Activated gamma-delta T cell (primary cell): ENCODE measurements around the gene UNC13B.

Source experiments
- DNase-seq: peaks from one replicate; lab custom pipeline; 2025; lab: John Stamatoyannopoulos, UW

Gene UNC13B

GRCh38 chr9:35335164-35335563 is 173.4 kb downstream of the UNC13B start:
- no peak for DNase-seq

- DNase-seq: no peak
Measured at GRCh38 chr9:35338086-35338485, 176.3 kb downstream of the UNC13B start.

DNA sequence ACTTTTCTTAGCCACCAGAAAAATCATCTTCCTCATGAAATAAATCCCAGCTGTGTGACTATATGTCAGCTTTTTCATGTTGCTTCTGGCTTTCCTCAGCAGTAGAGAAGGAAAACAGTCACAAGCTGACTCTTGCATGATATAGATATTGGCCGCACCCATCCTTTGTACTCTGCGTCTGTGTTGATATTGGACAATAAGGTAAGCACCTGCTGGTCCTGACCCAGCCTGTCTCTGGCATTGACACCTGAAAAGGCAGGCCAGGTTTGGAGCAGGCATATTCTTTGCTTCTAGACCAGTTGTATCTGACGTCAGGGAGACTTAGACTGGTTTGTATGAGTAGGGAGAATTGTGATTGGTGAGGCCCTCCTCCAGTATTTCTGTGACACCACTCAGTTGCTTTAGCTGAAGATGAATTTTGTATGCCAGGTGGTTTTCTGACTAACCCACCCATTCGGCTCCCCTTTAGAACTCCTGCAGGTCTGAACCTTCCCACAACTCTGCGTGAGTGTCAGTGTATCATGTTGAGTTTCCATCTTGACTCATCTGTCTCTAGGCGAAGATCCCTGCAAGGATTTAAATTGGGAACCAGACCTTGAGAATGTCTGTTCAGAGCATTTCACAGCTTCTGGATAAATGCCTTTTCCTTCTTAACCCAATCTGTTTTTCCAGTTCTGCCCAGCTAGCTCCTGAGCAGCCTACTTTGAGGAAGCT is 176.9 kb downstream of the UNC13B start:
- no peak for DNase-seq

DNA sequence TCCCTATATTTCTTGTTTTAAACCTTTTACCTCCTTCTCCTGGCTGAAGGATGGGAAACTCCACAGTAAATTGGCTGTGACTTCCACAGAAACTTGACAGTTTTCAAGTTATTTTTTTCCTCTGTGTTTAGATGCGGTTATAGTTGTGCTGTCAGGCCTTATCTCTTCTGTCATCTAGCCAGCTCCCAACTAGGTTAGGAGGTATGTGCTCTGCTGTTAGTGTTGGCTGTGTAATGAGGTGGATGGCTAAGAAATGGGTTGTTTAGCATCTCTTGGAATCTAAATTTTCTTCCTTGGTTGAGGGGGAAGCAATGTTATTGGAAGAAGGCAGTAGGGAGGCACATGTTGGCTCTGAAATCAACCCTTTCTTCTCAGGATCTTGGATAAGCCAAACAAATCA is 178.2 kb downstream of the UNC13B start:
- no peak for DNase-seq

DNA sequence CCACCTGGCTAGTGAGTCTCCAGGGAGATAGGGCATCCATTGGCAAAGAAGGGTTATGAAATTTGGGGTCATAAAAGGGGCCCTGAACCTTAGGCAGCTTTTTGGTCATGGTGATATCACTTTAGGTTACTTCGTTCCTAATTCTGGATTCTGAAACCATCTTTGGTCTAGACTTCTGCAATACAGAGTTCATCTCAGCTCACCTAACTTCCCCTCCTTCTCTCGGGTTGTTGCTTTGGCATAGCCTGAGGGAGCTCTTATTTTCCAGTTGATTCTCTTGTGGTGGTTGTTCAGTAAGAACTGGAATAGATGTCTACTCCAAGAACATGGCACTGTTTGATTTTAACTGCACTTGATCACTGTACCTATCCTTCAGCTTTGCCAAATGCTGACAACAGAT is 179.2 kb downstream of the UNC13B start:
- no peak for DNase-seq

GRCh38 chr9:35341585-35341984 is 179.8 kb downstream of the UNC13B start:
- DNase-seq: no peak

- DNase-seq: no peak
Measured at GRCh38 chr9:35342221-35342958, 180.6 kb downstream of the UNC13B start.

DNA sequence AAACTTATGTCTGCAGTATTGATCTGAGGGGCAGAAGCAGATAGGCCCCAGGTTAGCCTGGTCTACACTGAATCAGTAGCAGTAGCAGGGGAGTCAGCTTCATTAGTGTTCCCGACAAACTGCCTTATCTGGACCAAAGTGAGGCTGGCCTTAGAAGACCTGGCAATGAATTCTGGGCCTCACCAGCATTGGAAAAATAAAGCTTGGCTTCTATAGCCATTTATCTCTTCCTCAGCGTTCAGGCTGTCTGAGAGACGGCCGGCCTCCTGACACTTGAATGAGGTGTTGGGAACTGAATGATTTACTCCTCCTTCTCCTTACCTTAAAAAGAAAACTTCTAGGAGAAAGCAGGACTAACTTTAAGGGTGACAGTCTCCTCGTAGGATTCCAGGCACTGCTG is 186.3 kb downstream of the UNC13B start:
- no peak for DNase-seq

GRCh38 chr9:35349287-35349990 is 187.6 kb downstream of the UNC13B start:
- no peak for DNase-seq

DNA sequence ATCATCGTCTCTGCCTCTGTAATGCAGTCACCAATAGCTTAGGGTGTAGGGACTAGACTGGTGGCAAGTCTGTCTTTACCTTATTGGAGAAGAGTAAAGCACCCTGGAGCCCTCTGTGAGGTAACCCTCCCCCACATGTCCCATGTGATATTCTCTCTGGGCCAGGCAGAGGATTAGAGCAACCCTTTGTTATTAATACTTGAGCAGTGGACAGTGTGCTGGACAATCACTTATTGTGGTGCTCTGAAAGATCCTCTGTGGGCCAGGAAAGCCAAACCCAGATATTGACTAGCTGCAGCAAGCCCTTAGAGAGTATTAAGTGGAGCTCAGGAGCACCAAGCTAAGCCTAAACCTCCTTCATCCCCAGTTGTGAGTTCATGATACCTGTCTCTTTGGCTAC is 188.4 kb downstream of the UNC13B start:
- no peak for DNase-seq

- DNase-seq: no peak
Measured at GRCh38 chr9:35350827-35351549, 189.2 kb downstream of the UNC13B start.

GRCh38 chr9:35353731-35354365 is 192.0 kb downstream of the UNC13B start:
- DNase-seq: no peak

GRCh38 chr9:35355939-35356338 is 194.1 kb downstream of the UNC13B start:
- DNase-seq: no peak

DNA sequence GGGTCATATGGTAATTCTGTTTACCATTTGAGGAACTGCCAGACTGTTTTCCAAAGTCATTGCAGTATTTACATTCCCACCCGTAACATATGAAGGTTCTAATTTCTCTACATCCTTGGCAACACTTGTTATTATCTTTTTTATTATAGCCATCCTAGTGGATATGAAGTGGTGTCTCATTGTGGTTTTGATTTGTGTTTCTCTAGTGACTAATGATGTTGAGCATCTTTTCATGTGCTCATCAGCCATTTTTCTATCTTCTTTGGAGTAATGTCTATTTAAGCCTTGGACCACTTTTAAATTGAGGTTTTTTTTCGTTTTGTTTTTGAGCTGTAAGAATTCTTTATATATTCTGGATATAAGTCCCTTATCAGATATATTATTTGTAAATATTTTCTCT is 195.3 kb downstream of the UNC13B start:
- DNase-seq: no peak

GRCh38 chr9:35357826-35358225 is 196.0 kb downstream of the UNC13B start:
- DNase-seq: no peak

GRCh38 chr9:35364817-35365585 is 203.2 kb downstream of the UNC13B start:
- DNase-seq: no peak

DNA sequence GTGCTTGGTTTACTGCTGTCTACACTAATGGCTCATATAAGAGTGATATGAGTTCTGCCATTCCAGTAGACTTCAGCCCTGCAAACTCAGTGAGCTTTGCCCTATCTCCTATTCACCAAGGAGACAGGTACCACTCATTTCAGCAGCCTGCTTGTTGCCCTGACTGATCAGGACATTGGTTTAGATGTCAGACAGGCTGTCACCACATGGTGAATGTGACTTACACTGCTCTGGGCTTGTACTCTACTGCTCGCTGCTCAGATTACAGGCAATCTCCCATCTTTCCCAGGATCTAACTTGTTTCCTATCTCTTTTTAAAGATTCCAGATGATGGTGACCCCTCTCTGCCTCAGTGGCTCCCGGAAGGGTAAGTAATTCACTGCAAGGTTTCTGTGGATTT is 204.8 kb downstream of the UNC13B start:
- DNase-seq: no peak

GRCh38 chr9:35367451-35367850 is 205.6 kb downstream of the UNC13B start:
- no peak for DNase-seq

GRCh38 chr9:35370241-35370640 is 208.4 kb downstream of the UNC13B start:
- no peak for DNase-seq

DNA sequence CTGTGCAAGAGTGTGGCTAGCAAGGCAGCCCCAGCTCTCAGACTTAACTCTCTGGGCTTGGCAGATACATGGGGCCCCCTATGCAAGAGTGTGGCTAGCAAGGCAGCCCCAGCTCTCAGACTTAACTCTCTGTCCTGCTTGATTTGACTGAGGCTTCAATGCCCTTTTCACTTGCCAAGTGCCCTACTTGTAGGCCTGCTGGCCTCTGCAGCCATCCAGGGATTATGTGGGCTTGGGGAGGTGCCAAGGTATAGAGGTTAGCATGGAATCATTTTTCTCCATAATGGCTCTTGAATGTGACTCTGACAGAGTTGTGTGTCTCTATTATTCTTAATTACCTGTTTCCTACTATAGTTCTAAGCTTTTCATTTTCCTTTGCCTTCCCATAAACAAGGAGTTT is 212.6 kb downstream of the UNC13B start:
- no peak for DNase-seq

DNA sequence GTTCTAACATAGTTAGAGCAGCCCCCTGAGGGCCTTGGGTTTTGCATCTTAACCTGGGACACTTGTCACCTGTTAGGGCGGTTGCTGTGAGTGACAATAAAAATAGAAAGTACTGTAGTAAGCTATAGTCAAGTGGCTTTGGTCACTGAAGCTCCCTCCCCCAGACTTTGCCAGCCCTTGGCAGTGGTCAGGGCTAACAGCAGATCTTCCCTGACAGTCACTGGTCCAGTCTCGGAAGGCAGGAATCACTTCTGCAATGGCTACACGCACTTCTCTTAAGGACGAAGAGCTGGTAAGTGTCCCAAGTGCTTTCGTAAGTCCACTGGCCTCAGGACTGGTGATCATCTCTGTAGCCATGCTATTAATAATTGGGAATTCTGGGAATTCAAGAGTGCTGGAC is 213.1 kb downstream of the UNC13B start:
- no peak for DNase-seq
